IPS-18c (cell line): ENCODE results near the gene NRIP1.

Source experiments
- H3K4me3 ChIP-seq: 2 replicates; pipeline ENCODE4 v1.7.0; 2013; ENCODE audit warnings: low read depth, mild to moderate bottlenecking, low read length, moderate library complexity; ENCODE audit not compliant: insufficient read depth
- H3K9me3 ChIP-seq: one replicate; pipeline ENCODE4 v1.6.1; 2013; ENCODE audit warnings: mild to moderate bottlenecking, low read length, moderate library complexity; ENCODE audit not compliant: control insufficient read depth, insufficient read depth

NRIP1 gene

DNA sequence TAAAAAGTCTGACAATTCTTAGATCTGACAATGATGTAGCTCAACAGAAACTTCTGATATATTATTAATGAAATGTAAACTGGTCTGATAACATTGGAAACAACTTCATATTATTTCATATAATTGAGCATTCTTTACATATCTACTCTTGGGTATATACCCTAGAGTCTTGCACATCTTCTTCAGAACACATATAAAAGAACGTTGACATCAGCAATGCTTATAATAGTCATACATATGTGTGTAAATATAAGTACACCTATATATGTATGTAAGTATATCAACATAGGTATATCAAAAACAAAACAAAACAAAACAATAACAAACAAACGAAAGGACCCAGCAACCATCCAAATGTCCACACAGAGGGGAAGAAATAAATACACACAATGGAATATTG, 38.4 kb downstream of the NRIP1 start:
- Histone ChIP-seq H3K9me3 (no peaks in the 10 kb centered on the region), H3K4me3 (no peak overlapping the region)

DNA sequence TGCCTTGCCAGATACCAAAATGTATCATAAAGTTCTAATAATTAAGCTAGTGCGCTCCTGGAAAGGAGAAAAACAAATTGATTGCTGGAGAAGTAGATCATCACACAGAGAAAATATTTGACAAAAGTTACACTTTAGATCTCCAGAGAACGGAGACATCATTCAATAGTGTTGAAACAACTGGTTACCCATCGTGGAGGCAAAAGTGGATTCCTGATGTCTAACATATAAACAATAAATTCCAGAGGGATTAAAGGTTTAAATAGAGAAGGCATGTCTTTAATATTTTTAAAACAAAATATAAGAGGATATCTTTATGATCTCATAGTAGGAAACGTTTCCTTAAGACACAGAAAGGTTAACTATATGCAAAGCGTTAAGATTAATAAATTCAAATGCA, 41.0 kb downstream of the NRIP1 start:
- Histone ChIP-seq H3K4me3 (no peak overlapping the region), H3K9me3 (no peaks in the 10 kb centered on the region)

GRCh38 chr21:15022608-15023261, 42.1 kb downstream of the NRIP1 start:
- no peak overlapping the region for H3K4me3 ChIP-seq
- H3K9me3 ChIP-seq: no peaks in the 10 kb centered on the region

DNA sequence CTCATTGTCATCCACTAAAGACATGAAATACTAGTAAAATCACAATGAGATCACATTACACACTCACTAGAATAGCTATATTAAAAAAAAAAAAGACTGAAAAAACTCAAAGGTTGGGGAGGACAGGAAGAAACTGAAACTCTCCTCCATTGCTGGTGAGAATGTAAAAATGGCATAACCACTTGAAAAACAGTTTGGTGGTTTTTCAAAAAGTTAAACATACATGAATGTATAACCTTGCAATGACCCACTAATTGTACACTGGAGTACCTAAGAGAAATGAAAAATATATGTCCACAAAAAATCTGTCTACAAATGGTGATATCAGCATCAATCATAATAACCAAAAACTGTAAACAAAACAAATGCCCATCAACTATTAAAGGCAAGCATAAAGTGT, 44.0 kb downstream of the NRIP1 start:
- Histone ChIP-seq H3K4me3 (no peak overlapping the region), H3K9me3 (no peaks in the 10 kb centered on the region)

- H3K9me3 ChIP-seq: no peaks in the 10 kb centered on the region
- no peak overlapping the region for H3K4me3 ChIP-seq
These were observed 46.4 kb downstream of the NRIP1 start for GRCh38 chr21:15018382-15018781.

DNA sequence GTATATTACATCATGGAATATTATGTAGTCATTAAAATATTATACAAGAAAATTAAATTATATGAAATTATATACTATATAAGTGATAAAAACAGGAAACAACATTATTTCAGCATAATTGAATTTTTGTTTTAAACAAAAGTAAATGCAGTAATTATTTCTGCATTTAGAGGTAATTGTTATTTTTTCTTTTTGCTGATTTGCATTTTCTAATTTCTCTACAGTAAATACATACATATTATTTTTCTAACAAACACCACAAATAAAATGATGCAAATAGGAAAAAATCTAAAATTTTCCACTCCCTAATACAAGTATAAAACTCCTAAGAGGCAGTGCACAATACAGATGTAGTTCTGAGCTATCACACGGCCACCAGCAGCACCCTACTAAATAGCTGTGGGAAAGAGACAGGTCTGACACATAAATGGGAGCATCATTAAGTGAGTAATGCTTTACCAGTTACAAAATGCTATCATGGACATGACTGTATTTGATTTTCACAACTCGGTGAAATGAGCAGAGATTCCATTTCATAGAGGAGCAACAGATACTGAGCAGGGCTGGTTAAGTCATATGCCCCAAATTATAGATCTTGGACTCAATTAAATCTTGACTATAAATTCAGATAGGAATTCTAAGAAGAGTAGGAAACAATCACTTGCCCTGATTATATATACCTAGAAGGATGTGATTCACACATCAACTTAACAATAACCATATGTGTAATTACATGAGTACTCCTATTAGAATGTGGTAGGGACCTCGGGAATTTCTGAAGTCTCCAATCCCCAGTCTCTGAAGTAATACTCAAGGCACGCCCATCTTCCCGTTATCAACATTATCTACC, 49.0 kb downstream of the NRIP1 start:
- no peaks in the 10 kb centered on the region for H3K9me3 ChIP-seq
- no peak overlapping the region for H3K4me3 ChIP-seq

DNA sequence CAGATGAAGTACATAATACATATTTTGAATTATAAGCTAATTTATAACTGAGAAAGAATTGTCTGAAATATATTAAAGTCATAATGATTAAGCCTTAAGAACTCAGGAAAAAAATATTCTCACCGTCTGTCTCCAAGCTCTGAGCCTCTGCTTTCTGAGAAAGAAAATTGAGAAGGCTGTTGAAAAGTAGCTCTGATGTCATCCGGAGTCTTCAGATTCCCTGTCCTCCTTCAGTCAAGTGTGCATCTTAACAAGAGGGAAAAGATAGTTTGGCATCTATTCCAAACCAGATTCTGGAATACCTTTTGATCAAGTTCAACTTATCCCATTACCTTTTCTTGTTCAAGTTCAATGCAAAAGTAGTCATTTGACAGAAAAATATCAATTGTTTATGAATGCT, 50.6 kb downstream of the NRIP1 start:
- no peak overlapping the region for H3K4me3 ChIP-seq

DNA sequence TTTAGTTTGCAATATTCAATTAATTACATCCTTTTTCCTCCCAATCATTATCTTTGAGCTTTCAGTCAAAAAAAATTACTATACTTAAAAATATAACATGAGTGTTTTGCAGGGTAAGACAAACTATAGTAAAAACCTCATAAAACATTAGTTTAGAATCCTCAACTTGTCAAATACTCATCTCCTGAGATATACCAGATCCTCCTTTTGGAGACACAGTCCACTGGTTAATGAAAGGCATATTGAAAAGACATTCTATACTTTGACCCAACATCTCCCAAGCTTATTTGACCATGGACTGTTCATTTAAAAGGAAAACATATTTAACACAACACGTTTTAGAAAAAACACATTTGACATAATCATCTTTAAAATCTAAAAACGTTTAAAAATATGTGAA, 52.8 kb downstream of the NRIP1 start:
- no peaks in the 10 kb centered on the region for H3K9me3 ChIP-seq
- no peak overlapping the region for H3K4me3 ChIP-seq

More for the DNA sequence above, 50.6 kb downstream of the NRIP1 start:
- H3K9me3 ChIP-seq: no peaks in the 10 kb centered on the region

- no peak overlapping the region for H3K4me3 ChIP-seq
- no peaks in the 10 kb centered on the region for H3K9me3 ChIP-seq
These were observed 54.2 kb downstream of the NRIP1 start for GRCh38 chr21:15010645-15011044.

- H3K9me3 ChIP-seq: no peaks in the 10 kb centered on the region
- H3K4me3 ChIP-seq: no peak overlapping the region
These were observed 54.9 kb downstream of the NRIP1 start for GRCh38 chr21:15009837-15010363.

GRCh38 chr21:15007716-15008296, 57.0 kb downstream of the NRIP1 start:
- H3K4me3 ChIP-seq: no peak overlapping the region
- no peaks in the 10 kb centered on the region for H3K9me3 ChIP-seq

- Histone ChIP-seq H3K9me3 (no peaks in the 10 kb centered on the region), H3K4me3 (no peak overlapping the region)
These were observed 58.1 kb downstream of the NRIP1 start for GRCh38 chr21:15006594-15007230.

DNA sequence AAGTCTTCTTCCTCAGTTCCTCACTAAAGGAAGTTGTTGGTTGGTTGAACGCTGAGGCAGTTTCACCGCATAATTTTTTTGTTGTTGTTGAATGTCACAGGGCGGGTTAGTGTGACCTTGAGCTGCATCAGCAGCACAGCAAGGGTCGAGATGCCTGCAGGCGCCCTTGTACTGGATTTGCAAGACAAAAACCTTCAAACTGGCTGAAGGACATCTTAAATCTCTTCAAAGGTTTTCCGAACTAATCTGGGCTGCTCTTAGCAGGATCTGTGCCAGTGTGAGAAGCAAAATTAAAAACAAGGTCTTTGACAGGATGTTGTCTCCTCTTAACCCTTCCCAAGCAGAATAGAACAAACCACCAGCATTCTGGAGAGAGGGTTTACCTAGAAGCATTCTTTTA, 59.4 kb downstream of the NRIP1 start:
- H3K4me3 ChIP-seq: no peak overlapping the region

GRCh38 chr21:15004721-15005370, 60.0 kb downstream of the NRIP1 start:
- H3K9me3 ChIP-seq: no peaks in the 10 kb centered on the region
- no peak overlapping the region for H3K4me3 ChIP-seq

More for the DNA sequence above, 59.4 kb downstream of the NRIP1 start:
- no peaks in the 10 kb centered on the region for H3K9me3 ChIP-seq

GRCh38 chr21:15003463-15004135, 61.2 kb downstream of the NRIP1 start:
- H3K4me3 ChIP-seq: no peak overlapping the region
- no peaks in the 10 kb centered on the region for H3K9me3 ChIP-seq

DNA sequence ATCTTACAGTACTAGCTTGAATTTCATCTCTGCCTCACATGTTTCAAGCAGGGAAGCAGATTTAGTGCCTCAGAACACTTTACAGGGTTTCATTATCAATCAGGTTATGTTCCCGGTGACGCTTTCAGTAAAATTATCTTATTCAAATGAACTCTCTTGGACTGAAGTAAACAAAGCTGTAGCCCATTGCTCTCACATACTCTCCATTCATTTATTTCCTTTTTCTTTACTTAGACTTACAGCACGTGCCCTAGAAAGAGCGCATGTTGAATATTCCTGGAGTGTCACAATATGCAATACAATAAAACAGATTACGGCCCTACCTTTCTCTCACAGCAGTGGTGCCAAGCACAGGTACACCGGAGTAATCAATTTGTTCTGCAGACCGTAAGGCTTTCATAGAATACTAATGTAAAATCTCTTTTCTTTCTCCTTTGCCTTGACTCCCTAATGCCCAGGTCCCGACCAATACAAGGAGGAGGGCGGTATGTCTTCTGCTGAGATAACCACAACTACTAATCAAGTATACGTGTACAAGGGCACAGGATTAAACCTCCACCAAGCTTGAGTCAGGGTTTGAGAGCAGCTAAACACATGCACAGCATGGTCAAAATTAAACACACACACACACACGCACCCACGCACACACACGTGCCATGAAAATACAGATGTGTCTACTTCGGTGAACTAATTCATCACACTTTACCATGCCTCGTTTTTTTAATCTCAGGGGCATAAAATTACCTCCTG, 62.8 kb downstream of the NRIP1 start:
- no peak overlapping the region for H3K4me3 ChIP-seq

More for the DNA sequence above, 62.8 kb downstream of the NRIP1 start:
- no peaks in the 10 kb centered on the region for H3K9me3 ChIP-seq
